Progenitor cell of endocrine pancreas (in vitro differentiated cells): ENCODE results near the gene FAAH2. TPM values are rescaled to one million over a fixed set of nuclear protein-coding genes. Genes with fewer than 3 reads are reported as not detected.

Source experiments
- DNase-seq: peaks from one replicate; pipeline ENCODE4 v3.0.0; 2021; ENCODE audit warnings: low spot score; ENCODE audit not compliant: unreplicated experiment
- H3K27ac Mint-ChIP-seq: 2 replicates; pipeline ENCODE4 v1.8.0; 2021; ENCODE audit warnings: mild to moderate bottlenecking, moderate library complexity, mixed read lengths
- H3K27me3 Mint-ChIP-seq: 2 replicates; pipeline ENCODE4 v1.8.0; 2021; ENCODE audit warnings: mixed read lengths
- H3K36me3 Mint-ChIP-seq: 2 replicates; pipeline ENCODE4 v1.8.0; 2022; ENCODE audit warnings: mixed read lengths; ENCODE audit not compliant: insufficient read depth
- H3K4me1 Mint-ChIP-seq: 2 replicates; pipeline ENCODE4 v1.8.0; 2021; ENCODE audit warnings: low read depth, mixed read lengths
- H3K4me3 Mint-ChIP-seq: 2 replicates; pipeline ENCODE4 v1.8.0; 2021; ENCODE audit warnings: low read depth, mild to moderate bottlenecking, moderate library complexity, mixed read lengths
- H3K9me3 Mint-ChIP-seq: 2 replicates; pipeline ENCODE4 v1.8.0; 2021; ENCODE audit warnings: low read depth, mixed read lengths
- CTCF ChIP-seq: fragments of 200-600 bp; sonication (generic); IDR thresholded peaks from one replicate; pipeline ENCODE4 v1.5.0; 2021; ENCODE audit warnings: antibody characterized with exemption, mild to moderate bottlenecking; ENCODE audit not compliant: unreplicated experiment
- total RNA-seq: library from RNA; stranded (reverse); gene quantifications from 2 replicates; pipeline ENCODE4 v1.2.1, GENCODE V29; 2021

FAAH2 gene
- total RNA-seq, 1 donor from 2014 or later: 12.8 TPM

DNA sequence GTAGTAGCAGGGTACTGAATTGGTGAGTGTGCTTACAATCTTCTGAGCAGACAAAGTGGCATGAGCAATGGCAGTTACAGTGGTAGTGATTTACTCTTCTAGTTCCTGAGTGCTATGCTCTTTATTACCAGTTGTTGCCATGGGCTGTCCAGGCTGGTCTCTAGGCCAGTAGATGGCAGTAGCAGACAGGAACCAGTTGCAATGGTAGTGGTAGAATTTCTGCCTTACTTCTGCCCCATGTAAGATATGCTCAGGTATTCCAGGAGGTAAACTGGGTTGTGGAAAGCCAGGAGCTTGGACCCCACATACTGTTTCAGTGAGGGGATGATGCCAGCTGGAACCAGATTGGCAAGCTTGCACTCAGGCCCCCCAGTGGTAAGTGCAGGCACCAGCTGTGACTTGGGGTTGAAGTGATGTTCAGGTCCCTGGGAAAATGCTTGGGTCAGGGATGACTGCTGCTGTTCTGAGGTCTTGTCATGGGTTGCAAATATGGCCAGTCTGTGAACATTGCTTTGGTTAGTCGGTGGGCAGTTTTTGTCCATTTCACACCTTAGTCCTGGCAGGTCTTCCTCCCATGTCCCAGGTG is 242.3 kb downstream of the FAAH2 start:
- DNase-seq: no peak

More for the DNA sequence above, 242.3 kb downstream of the FAAH2 start:
- no peak overlapping the region for H3K27ac Mint-ChIP-seq
- peak; percentile 48 for TF ChIP-seq CTCF
- no peaks in the 10 kb centered on the region for H3K4me1 Mint-ChIP-seq
- H3K27me3 Mint-ChIP-seq: no peaks in the 10 kb centered on the region
- H3K36me3 Mint-ChIP-seq: no peaks in the 10 kb centered on the region
- H3K9me3 Mint-ChIP-seq: peaks cover 34% of the 10 kb centered on the region
- no peak overlapping the region for H3K4me3 Mint-ChIP-seq

Other genes with a start within 250 kb of the FAAH2 start
- gene SPIN2B, start 165.2 kb upstream of the FAAH2 start, total RNA-seq: 19.6 and 20.3 TPM in 2 replicates
- 1.8 and 2.2 TPM in 2 replicates for gene SPIN2A, start 149.3 kb upstream of the FAAH2 start, total RNA-seq